Gastroesophageal sphincter (tissue), 4 donors: ENCODE results near the gene KATNAL1. TPM values are rescaled to one million over a fixed set of nuclear protein-coding genes. Genes with fewer than 3 reads are reported as not detected.

ENCODE experiments used
- ATAC-seq: fragments of 150-250 bp; one replicate; pipeline ENCODE4 v1.9.1; 2016; ENCODE audit warnings: mild to moderate bottlenecking, moderate library complexity
- H3K27ac ChIP-seq, 4 donors: fragments of 200-600 bp; sonication (generic) in 3 of 4; 1 replicate in 3 of 4; 2 replicates in 1 of 4; pipeline ENCODE4 v1.5.1; 2016 to 2019
- H3K27me3 ChIP-seq: fragments of 200-600 bp; sonication (generic); one replicate; pipeline ENCODE4 v1.5.1; 2019
- H3K36me3 ChIP-seq, 2 donors: fragments of 200-600 bp; sonication (generic); one replicate each; pipeline ENCODE4 v1.5.1; 2019; ENCODE audit warnings: control low read depth in 1 of 2
- H3K4me1 ChIP-seq, 3 donors: fragments of 200-600 bp; sonication (generic); 1 replicate in 2 of 3; 2 replicates in 1 of 3; pipeline ENCODE4 v1.5.1; 2016 to 2019; ENCODE audit warnings: control low read depth in 2 of 3
- H3K4me3 ChIP-seq, 2 donors: fragments of 200-600 bp; sonication (generic); one replicate each; pipeline ENCODE4 v1.5.1; 2019; ENCODE audit warnings: mild to moderate bottlenecking in 1 of 2, moderate library complexity in 1 of 2
- H3K9me3 ChIP-seq, 3 donors: fragments of 200-600 bp; sonication (generic); one replicate each; pipeline ENCODE4 v1.5.1; 2017 to 2019; ENCODE audit warnings: control low read depth in 2 of 3
- EP300 ChIP-seq: sonication (generic); formaldehyde crosslinking; IDR thresholded peaks from one replicate; pipeline ENCODE4 v1.6.1; 2017; ENCODE audit warnings: antibody characterized with exemption, mild to moderate bottlenecking
- POLR2A ChIP-seq, 2 donors: fragments of 450-650 bp; IDR thresholded peaks; one replicate each; pipeline ENCODE4 v1.6.1; 2017; ENCODE audit warnings: antibody characterized with exemption in 2 of 2, mild to moderate bottlenecking in 2 of 2, moderate library complexity in 1 of 2
- POLR2AphosphoS5 ChIP-seq: sonication (generic); formaldehyde crosslinking; IDR thresholded peaks from one replicate; pipeline ENCODE4 v1.6.1; 2017; ENCODE audit warnings: antibody characterized with exemption
- whole genome bisulfite sequencing, 2 donors: methylation state at CpG; one replicate each; pipeline ENCODE4 v1.1.5; 2018; ENCODE audit warnings: low coverage in 1 of 2; 5-methylcytosine and 5-hydroxymethylcytosine counted together
- total RNA-seq, 4 donors: library from RNA; depleted of rRNA; stranded (reverse); fragments of >200 nt; gene quantifications; one replicate each; pipeline ENCODE4 v1.1.0, GENCODE V29; 2016
- TF ChIP-seq, protein P1 (sequence below), 4 experiments: fragments of 200-600 bp in 2 of 4; fragments of 450-650 bp in 2 of 4; sonication (generic) in 1 of 4; IDR thresholded peaks; one replicate each; pipeline ENCODE4 v1.5.1; 2017 to 2019; ENCODE audit warnings: antibody characterized with exemption in 4 of 4, mild to moderate bottlenecking in 2 of 4, moderate library complexity in 2 of 4

The KATNAL1 gene
- total RNA-seq, 4 donors from 2014 or later: 29.5 to 55.0 (median 42.9) TPM

DNA sequence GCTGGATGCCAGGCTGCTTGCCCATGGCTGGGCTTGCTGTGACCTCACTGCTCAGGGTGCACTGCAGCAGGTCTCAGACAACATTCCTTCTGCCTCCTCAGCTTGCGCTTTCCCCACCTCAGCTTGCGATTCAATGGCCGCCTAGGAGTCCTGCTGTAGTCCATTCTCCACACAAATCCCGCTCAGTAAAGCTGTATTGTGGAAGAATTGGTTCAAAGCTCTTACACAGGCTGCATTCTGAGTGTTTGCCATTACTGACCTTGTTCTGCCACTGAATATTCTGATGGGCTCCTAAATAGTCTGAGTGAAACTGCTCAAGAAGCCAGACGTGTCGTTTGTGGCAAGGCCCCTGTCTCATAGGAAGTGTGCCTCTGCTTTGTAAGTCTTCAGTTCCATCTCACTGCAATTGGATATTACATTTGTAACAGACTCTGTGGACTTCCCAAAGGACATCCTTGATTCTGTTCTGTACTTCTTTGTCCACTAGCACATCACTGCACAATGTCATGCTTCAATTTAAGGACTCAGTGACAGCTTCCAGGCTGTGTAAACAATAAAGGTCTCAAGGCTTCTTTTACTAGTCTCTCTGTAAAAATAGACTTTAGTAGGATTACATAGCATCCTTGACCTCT, 49.8 kb downstream of the KATNAL1 start:
- no peaks in the 10 kb centered on the region for H3K27me3 ChIP-seq
- peak overlapping the region in 2 of 4 donors; percentile 3 to 49 for H3K27ac ChIP-seq
- WGBS, 2 donors: 48 to 75% methylated on average over 6 of the region's 6 CpGs
- H3K9me3 ChIP-seq: no peaks in the 10 kb centered on the region
- H3K36me3 ChIP-seq: peaks cover 0 to 15% of the 10 kb centered on the region in 2 donors
- peaks cover 0 to 20% (median 2%) of the 10 kb centered on the region in 3 donors for H3K4me1 ChIP-seq
- no peak for ATAC-seq
- H3K4me3 ChIP-seq: no peak overlapping the region
- TF ChIP-seq POLR2A (IDR thresholded peaks at IDR 0.05) (no peak), EP300 (no peak), POLR2AphosphoS5 (no peak)
- TF ChIP-seq, protein P1, sequence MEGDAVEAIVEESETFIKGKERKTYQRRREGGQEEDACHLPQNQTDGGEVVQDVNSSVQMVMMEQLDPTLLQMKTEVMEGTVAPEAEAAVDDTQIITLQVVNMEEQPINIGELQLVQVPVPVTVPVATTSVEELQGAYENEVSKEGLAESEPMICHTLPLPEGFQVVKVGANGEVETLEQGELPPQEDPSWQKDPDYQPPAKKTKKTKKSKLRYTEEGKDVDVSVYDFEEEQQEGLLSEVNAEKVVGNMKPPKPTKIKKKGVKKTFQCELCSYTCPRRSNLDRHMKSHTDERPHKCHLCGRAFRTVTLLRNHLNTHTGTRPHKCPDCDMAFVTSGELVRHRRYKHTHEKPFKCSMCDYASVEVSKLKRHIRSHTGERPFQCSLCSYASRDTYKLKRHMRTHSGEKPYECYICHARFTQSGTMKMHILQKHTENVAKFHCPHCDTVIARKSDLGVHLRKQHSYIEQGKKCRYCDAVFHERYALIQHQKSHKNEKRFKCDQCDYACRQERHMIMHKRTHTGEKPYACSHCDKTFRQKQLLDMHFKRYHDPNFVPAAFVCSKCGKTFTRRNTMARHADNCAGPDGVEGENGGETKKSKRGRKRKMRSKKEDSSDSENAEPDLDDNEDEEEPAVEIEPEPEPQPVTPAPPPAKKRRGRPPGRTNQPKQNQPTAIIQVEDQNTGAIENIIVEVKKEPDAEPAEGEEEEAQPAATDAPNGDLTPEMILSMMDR (IDR thresholded peaks at IDR 0.05): no peak

DNA sequence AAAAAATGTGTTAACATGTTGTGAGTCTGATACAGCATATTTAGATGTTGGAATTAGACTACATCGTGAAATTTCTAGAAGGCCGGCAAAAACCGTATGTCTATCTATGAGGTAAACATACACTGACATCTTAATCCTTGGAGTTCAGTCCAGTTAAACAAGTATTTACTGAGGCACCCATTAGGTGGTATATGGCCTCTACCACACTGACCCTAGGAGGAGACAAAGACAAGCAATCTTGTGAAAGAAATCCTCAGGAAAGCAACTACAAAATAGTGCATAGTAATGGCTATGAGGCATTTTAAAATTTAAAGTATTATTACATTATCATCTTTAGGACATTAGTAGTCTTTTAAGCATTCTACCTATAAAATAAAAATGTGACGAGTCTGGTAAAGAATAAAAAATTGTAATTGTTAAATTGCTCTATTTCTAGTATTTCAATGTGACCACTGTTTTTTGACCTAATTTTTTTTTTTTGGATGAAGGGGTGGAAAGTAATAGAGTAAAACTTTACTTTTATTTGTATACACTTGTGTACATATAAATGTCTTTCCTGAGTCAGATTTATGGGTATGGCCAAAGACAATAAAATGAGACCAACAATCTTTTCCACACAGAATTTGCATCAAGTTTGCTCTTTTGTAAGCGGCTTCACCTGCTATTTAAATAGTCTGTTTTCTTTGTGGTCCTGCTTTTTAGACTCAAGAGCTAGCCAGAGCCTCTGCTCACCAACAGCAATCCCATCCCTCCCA, 50.5 kb downstream of the KATNAL1 start:
- TF ChIP-seq, protein P1 (IDR thresholded peaks at IDR 0.05): no peak
- TF ChIP-seq POLR2AphosphoS5 (no peak), POLR2A (IDR thresholded peaks at IDR 0.05) (no peak), EP300 (no peak)
- H3K27me3 ChIP-seq: no peaks in the 10 kb centered on the region
- WGBS, 2 donors: 75 to 83% methylated on average over 5 of the region's 5 CpGs
- H3K27ac ChIP-seq: peak overlapping the region in 2 of 4 donors; percentile 3 to 49
- H3K4me1 ChIP-seq: peaks cover 0 to 20% (median 2%) of the 10 kb centered on the region in 3 donors
- H3K9me3 ChIP-seq: no peaks in the 10 kb centered on the region
- peaks cover 0 to 15% of the 10 kb centered on the region in 2 donors for H3K36me3 ChIP-seq
- H3K4me3 ChIP-seq: no peak overlapping the region
- ATAC-seq: no peak

DNA sequence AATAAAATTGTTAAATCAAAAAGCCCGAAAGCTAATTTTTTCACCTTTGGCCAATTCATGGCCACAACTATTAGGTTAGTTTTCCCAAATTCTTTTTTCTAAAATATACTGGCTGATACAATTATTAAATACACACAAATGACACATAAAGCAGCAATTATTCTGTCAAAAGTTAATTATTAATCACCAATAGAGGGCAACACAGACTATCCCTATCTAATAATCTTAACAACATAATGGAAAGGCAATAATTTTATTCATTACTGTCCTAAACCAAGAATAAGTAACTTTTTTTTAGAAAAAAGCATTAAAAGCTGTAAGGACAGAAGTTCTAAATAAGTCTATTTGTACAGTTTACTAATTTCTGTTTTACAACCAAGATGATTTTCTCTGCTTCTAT, 51.7 kb downstream of the KATNAL1 start:
- Histone ChIP-seq H3K4me3 (no peak overlapping the region), H3K9me3 (no peaks in the 10 kb centered on the region), H3K27ac (no peak overlapping the region), H3K27me3 (no peaks in the 10 kb centered on the region), H3K36me3 (peaks cover 0 to 20% of the 10 kb centered on the region in 2 donors), H3K4me1 (peaks cover 0 to 20% (median 2%) of the 10 kb centered on the region in 3 donors)
- ATAC-seq: no peak
- TF ChIP-seq POLR2AphosphoS5 (no peak), EP300 (no peak), POLR2A (IDR thresholded peaks at IDR 0.05) (no peak)
- TF ChIP-seq, protein P1 (IDR thresholded peaks at IDR 0.05): no peak
- WGBS, 2 donors: 82 to 100% methylated on average over 1 of the region's 1 CpG

DNA sequence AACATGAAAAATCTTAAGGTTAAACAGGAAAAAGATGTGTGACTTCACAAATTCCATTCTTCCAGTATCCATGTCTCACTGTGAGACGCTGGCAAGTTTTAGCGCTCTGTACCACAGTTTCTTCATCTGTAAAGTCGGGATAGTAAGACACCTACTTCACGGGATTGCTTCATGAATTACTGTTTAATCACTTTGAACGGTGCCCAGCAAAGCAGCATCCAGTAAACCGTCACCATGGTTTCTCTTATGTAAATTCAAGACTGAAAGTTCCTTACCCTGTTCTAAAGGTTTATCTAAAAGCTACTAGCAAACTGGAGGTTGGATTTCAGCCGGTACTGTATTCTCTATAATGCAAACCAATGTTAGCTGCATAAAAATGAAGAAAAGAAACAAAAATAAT, 53.5 kb downstream of the KATNAL1 start:
- H3K27ac ChIP-seq: no peak overlapping the region
- TF ChIP-seq POLR2A (IDR thresholded peaks at IDR 0.05) (no peak), POLR2AphosphoS5 (no peak), EP300 (no peak)
- TF ChIP-seq, protein P1 (IDR thresholded peaks at IDR 0.05): no peak
- H3K27me3 ChIP-seq: no peaks in the 10 kb centered on the region
- H3K9me3 ChIP-seq: no peaks in the 10 kb centered on the region
- no peak for ATAC-seq
- H3K4me3 ChIP-seq: no peak overlapping the region
- H3K4me1 ChIP-seq: peaks cover 0 to 20% (median 2%) of the 10 kb centered on the region in 3 donors
- 68 to 86% methylated on average over 6 to 7 of the region's 7 CpGs for WGBS, 2 donors
- H3K36me3 ChIP-seq: peaks cover 0 to 23% of the 10 kb centered on the region in 2 donors
